Aorta (tissue), 5 donors: ENCODE measurements around the gene NKAIN2. TPM values are rescaled to one million over a fixed set of nuclear protein-coding genes. Genes with fewer than 3 reads are reported as not detected.

ENCODE experiments used
- ATAC-seq: fragments of 200-7000 bp; cut with Tn5 transposase; one replicate; pipeline ENCODE4 v1.9.1; 2022; ENCODE audit warnings: moderate library complexity; ENCODE audit not compliant: low FRiP score
- DNase-seq, 2 donors: peaks; one replicate each; pipeline ENCODE4 v3.0.0-alpha.2; 2020
- H3K27ac ChIP-seq, 2 donors: one replicate each; pipeline ENCODE4 v1.5.1; 2013; ENCODE audit warnings: low read length in 2 of 2, mild to moderate bottlenecking in 2 of 2, moderate library complexity in 2 of 2, control low read depth in 1 of 2, inconsistent platforms in 1 of 2, low read depth in 1 of 2
- H3K27me3 ChIP-seq, 2 donors: one replicate each; pipeline ENCODE4 v1.6.1; 2013; ENCODE audit warnings: control low read depth in 1 of 2, low read length in 1 of 2, mild to moderate bottlenecking in 1 of 2, moderate library complexity in 1 of 2; ENCODE audit not compliant: insufficient read depth in 2 of 2, control insufficient read depth in 1 of 2
- H3K36me3 ChIP-seq, 2 donors: one replicate each; pipeline ENCODE4 v1.6.1; 2013; ENCODE audit warnings: control low read depth in 1 of 2, low read length in 1 of 2, mild to moderate bottlenecking in 1 of 2; ENCODE audit not compliant: insufficient read depth in 2 of 2, control insufficient read depth in 1 of 2
- H3K4me1 ChIP-seq, 2 donors: one replicate each; pipeline ENCODE4 v1.6.1; 2013; ENCODE audit warnings: low read length in 2 of 2, control low read depth in 1 of 2, mild to moderate bottlenecking in 1 of 2, moderate library complexity in 1 of 2; ENCODE audit not compliant: insufficient read depth in 2 of 2, control insufficient read depth in 1 of 2
- H3K4me3 ChIP-seq, 2 donors: one replicate each; pipeline ENCODE4 v1.5.1; 2013; ENCODE audit warnings: low read length in 2 of 2, control low read depth in 1 of 2, mild to moderate bottlenecking in 1 of 2
- H3K9me3 ChIP-seq: one replicate; pipeline ENCODE4 v1.6.1; 2013; ENCODE audit warnings: mild to moderate bottlenecking, low read length; ENCODE audit not compliant: control insufficient read depth
- WGBS, 2 donors: extraction: QIAGEN DNeasy Blood & Tissue Kit; methylation state at CpG; one replicate each; pipeline ENCODE4 v1.1.7; 2013; 5-methylcytosine and 5-hydroxymethylcytosine counted together
- intact Hi-C, 2 donors: fragments of 100-400 bp; cut with DNase I; formaldehyde crosslinking; loops; one replicate each; pipeline versions ENCODE4 v1.14.2 to v1.15.0; 2022
- polyA plus RNA-seq, 2 donors: library from polyadenylated mRNA; stranded (reverse); fragments of 200-250 nt; gene quantifications; one replicate each; pipeline ENCODE4 v1.2.3, GENCODE V29; 2013
- total RNA-seq, 2 donors: library from RNA; stranded (reverse); fragmentation: NEBNext Ultra II Directional; extraction: Animal tissue kit (Norgen Biotek cat#: 25700); gene quantifications; one replicate each; pipeline ENCODE4 v1.2.1, GENCODE V29; 2021
- donor health status: healthy with polysubstance abuse.
- donor health status: Bipolar disorder and iron deficiency.
- donor health status: DM: no; HTN: no; CAD: no.
- donor health status: DM: no; HTN: no; CAD: no.
- donor health status: DM: yes; HTN: yes; CAD: no.

The NKAIN2 gene
- total and polyA plus RNA-seq, 4 donors = 1.4 to 1.9 TPM; not detected in 2

DNA sequence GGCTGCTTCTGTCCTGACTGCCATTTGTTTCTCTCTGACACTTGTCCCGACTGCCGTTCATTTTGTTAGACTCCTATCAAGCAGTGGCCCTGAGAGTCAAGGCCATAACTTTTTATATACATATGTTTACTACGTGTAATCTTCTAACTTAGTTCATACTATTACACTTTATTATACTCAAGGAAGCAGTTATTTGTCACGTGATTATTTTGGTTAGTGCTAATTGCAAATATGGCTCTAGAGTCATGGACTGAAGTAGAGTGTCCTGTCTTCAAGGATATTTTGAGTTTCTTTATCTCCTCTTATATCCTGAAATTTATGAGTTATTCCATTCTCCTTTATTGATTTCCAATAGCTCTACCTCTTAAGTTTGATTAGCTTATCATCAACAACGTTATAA is 864.4 kb downstream of the NKAIN2 start:
- no peaks in the 10 kb centered on the region for H3K36me3 ChIP-seq
- no peaks in the 10 kb centered on the region for H3K9me3 ChIP-seq
- intact Hi-C loops = no loop called here
- H3K27ac ChIP-seq = no peak overlapping the region
- DNase-seq = no peak
- no peak overlapping the region for H3K4me3 ChIP-seq
- 66 to 74% methylated on average over 5 of the region's 5 CpGs for whole genome bisulfite sequencing, 2 donors
- no peaks in the 10 kb centered on the region for H3K4me1 ChIP-seq
- ATAC-seq = no peak
- H3K27me3 ChIP-seq = no peaks in the 10 kb centered on the region

DNA sequence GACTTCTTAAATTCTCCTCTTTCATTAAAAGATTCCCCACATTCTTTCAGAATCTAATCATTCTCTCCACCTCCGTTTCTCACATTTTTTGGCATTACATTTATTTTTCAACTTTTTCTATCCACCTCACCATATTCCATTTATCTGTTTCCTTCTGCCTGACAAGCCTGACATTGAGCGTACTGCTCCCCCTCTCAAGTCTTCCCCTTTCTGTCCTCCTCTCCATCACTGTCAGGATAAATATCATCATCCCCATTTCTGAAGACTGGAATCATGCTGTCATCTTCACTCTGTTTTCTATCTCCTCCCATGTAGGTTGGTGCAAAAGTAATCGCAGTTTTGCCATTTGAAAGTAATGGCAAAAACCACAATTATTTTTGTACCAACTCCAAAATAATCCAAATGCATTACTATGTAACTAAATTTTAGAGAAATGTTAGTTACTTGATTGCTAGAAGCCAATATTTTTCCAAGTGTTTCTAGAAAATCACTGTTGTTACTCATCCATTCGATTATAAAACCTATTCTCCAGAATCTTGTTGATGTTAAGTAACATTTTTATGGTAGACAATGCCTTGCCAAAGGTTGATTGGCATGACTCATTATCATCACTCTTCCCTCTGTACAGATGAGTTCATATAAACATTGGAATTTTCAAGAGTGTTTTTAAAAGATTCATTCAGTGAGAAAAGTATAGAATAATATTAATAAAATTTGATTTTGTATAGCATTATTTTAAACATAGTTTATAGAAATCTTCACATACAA is 866.2 kb downstream of the NKAIN2 start:
- Histone ChIP-seq H3K4me3 (no peak overlapping the region), H3K36me3 (no peaks in the 10 kb centered on the region), H3K27me3 (no peaks in the 10 kb centered on the region), H3K4me1 (no peaks in the 10 kb centered on the region), H3K27ac (no peak overlapping the region), H3K9me3 (no peaks in the 10 kb centered on the region)
- 56 to 63% methylated on average over 4 of the region's 4 CpGs for WGBS, 2 donors
- intact Hi-C loops = no loop called here
- DNase-seq (no peak), ATAC-seq (no peak)

DNA sequence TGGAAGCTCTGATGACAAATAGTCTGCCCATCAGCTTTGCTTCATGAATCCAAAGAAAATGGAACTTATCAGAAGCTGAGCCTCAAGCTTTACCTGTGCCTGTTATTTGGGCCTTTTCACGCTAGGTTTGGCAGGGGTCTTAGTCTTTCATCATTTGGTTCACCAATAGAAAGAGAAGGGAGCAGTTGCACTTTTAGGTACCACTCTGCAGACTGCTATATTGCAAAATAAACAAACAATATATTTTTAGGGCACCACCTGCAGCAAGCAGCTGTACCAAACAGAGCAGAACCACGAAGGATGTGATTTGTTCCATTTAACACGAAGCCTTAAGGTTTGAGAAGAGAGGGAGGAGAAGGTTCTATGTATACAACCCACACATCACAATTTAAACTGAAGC is 867.1 kb downstream of the NKAIN2 start:
- Histone ChIP-seq H3K27ac (no peak overlapping the region), H3K27me3 (no peaks in the 10 kb centered on the region), H3K36me3 (no peaks in the 10 kb centered on the region), H3K4me1 (no peaks in the 10 kb centered on the region), H3K4me3 (no peak overlapping the region), H3K9me3 (no peaks in the 10 kb centered on the region)
- 62 to 67% methylated on average over 3 of the region's 3 CpGs for WGBS, 2 donors
- DNase-seq (no peak), ATAC-seq (no peak)
- intact Hi-C loops = no loop called here

DNA sequence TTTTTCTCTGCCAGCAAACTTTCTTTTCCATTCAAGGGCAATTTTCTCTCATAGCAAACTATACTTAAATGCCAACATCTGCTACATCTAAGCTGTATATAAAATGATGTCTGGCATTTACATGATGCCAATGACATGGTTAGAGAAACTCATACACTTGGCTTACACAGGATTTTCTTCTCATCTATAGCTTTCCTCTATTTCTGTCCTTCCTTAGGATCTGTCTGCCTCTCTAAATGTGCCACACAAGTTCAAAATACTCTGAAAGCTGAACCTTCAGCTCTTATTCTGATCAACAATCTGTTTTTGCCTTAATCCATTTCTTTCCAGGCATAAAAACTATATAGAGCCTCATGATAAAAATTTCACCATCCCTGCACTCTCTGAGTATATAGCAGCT is 867.7 kb downstream of the NKAIN2 start:
- H3K4me3 ChIP-seq = no peak overlapping the region
- DNase-seq (no peak), ATAC-seq (no peak)
- H3K27me3 ChIP-seq = no peaks in the 10 kb centered on the region
- no peaks in the 10 kb centered on the region for H3K36me3 ChIP-seq
- intact Hi-C loops = no loop called here
- H3K4me1 ChIP-seq = no peaks in the 10 kb centered on the region
- H3K27ac ChIP-seq = no peak overlapping the region
- H3K9me3 ChIP-seq = no peaks in the 10 kb centered on the region

DNA sequence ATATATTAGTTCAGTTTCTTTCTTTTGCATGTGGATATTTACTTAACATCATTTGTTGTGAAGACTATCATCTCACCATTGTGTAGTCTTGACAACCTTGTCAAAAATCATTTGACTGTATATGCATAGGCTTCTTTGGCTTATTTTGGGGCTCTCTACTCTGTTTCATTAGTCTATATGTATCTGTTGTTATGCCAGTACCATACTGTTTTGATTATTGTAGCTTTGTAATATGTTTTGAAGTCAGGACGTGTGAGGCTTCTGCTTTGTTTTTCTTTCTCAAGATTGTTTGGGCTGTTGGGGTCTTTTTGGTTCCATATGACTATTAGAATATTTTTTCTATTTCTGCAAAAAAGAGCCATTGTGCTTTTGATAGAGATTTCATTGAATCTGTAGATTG is 870.4 kb downstream of the NKAIN2 start:
- intact Hi-C loops = no loop called here
- Histone ChIP-seq H3K27ac (no peak overlapping the region), H3K27me3 (no peaks in the 10 kb centered on the region), H3K9me3 (peaks cover 2% of the 10 kb centered on the region), H3K4me1 (no peaks in the 10 kb centered on the region), H3K4me3 (no peak overlapping the region), H3K36me3 (no peaks in the 10 kb centered on the region)
- no peak for DNase-seq
- ATAC-seq = no peak
- 59 to 63% methylated on average over 1 of the region's 1 CpG for WGBS, 2 donors

DNA sequence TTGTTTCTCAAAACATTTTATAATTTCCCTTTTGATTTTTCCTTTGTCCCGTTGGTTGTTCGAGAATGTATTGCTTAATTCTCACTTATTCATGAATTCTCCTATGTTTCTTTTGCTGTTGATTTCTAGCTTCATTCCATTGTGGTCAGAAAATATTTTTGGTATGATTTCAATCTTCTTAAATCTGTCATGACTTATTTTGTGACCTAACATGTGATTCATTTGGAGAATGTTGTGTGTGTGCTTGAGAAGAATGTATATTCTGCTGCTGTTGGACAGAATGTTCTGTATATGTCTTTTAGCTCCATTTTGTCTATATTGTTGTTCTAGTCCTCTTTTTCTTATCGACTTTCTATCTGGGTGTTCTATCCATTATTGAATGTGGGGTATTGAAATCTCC is 872.4 kb downstream of the NKAIN2 start:
- DNase-seq = no peak
- peaks cover 3% of the 10 kb centered on the region for H3K9me3 ChIP-seq
- H3K36me3 ChIP-seq = no peaks in the 10 kb centered on the region
- no peak overlapping the region for H3K4me3 ChIP-seq
- no peaks in the 10 kb centered on the region for H3K27me3 ChIP-seq
- whole genome bisulfite sequencing, 2 donors = 5 to 29% methylated on average over 3 of the region's 3 CpGs
- no peak overlapping the region for H3K27ac ChIP-seq
- no peak for ATAC-seq
- no peaks in the 10 kb centered on the region for H3K4me1 ChIP-seq
- intact Hi-C loops = no loop called here

DNA sequence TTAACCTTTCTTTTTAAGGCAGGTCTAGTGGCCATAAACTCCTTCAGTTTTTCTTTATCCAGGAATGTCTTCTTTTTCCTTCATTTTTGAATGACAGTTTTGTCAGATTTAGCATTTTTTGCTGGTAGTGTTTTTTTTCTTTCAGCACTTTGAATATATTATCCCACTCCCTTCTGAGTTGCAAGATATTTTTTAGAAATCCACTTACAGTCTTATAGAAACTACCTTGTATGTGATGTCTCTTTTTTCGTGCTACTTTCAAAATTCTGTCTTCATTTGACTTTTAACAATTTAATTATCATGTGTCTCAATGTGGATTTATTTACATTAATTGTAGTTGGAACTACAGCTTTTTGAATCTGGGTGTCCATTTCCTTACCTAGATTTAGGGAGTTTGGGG is 874.2 kb downstream of the NKAIN2 start:
- 0% methylated on average over 1 of the region's 1 CpG for WGBS, 2 donors
- no peak for ATAC-seq
- intact Hi-C loops = no loop called here

DNA sequence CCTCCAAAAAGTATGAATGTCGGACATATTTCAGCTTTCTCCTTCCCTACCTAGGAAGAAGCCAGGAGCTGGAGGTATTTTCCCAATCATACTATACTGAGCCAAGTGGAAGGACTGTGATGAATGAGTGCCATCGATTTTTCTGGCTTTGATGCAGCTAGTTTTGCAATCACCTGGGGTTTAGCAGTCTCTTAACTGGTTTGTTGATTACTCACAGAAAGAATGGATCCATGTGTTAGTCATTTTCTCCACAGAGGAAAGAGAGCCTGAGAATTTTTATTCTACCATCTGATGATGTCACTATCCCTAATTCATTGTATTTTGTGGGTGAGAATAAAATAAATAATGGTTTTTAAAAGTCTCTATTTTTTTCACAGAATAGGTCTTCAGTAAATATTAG is 875.7 kb downstream of the NKAIN2 start:
- Histone ChIP-seq H3K4me1 (no peaks in the 10 kb centered on the region), H3K27ac (no peak overlapping the region), H3K36me3 (no peaks in the 10 kb centered on the region), H3K27me3 (no peaks in the 10 kb centered on the region), H3K9me3 (peaks cover 3% of the 10 kb centered on the region), H3K4me3 (no peak overlapping the region)
- 48 to 55% methylated on average over 2 of the region's 2 CpGs for WGBS, 2 donors
- intact Hi-C loops = no loop called here
- ATAC-seq (no peak), DNase-seq (no peak)

More for the DNA sequence above, 874.2 kb downstream of the NKAIN2 start:
- no peak overlapping the region for H3K4me3 ChIP-seq
- H3K27ac ChIP-seq = no peak overlapping the region
- H3K36me3 ChIP-seq = no peaks in the 10 kb centered on the region
- H3K27me3 ChIP-seq = no peaks in the 10 kb centered on the region
- DNase-seq = no peak
- H3K9me3 ChIP-seq = peaks cover 3% of the 10 kb centered on the region
- H3K4me1 ChIP-seq = no peaks in the 10 kb centered on the region

DNA sequence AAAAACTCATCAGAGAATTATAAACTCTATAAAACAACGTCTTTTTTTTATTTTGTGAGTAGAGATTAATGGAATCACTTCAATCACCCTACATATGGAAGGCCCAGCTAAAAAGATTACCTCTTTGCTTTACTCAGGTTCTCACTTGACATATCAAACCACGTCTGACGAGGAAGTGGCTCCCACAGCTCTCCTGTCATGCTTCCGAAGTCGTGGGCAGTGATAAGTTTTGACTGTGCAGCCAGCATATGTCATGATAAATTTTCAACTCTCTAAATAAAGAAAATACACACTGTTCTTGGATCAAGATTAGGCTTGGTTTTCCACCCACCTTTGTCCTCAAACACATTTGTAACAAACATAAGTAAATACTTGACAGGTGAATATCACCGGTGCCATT is 879.1 kb downstream of the NKAIN2 start:
- ATAC-seq (no peak), DNase-seq (no peak)
- 53 to 56% methylated on average over 6 of the region's 6 CpGs for WGBS, 2 donors
- no peak overlapping the region for H3K4me3 ChIP-seq
- no peak overlapping the region for H3K27ac ChIP-seq
- H3K4me1 ChIP-seq = no peaks in the 10 kb centered on the region
- no peaks in the 10 kb centered on the region for H3K27me3 ChIP-seq
- intact Hi-C loops = no loop called here
- no peaks in the 10 kb centered on the region for H3K36me3 ChIP-seq
- peaks cover 3% of the 10 kb centered on the region for H3K9me3 ChIP-seq
